Fibroblast of skin of scalp (primary cell): ENCODE measurements around the gene URB1.
"Not testable (repeated sequence)": the region's sequence is repeated elsewhere in the genome, so short reads cannot be mapped to it uniquely, and the experiment has no call there.

Source experiments
- DNase-seq: peaks from one replicate; pipeline ENCODE4 v3.0.0-alpha.2; 2013

URB1 gene

GRCh38 chr21:32317726-32318125, 75.1 kb downstream of the URB1 start:
- DNase-seq: no peak

DNA sequence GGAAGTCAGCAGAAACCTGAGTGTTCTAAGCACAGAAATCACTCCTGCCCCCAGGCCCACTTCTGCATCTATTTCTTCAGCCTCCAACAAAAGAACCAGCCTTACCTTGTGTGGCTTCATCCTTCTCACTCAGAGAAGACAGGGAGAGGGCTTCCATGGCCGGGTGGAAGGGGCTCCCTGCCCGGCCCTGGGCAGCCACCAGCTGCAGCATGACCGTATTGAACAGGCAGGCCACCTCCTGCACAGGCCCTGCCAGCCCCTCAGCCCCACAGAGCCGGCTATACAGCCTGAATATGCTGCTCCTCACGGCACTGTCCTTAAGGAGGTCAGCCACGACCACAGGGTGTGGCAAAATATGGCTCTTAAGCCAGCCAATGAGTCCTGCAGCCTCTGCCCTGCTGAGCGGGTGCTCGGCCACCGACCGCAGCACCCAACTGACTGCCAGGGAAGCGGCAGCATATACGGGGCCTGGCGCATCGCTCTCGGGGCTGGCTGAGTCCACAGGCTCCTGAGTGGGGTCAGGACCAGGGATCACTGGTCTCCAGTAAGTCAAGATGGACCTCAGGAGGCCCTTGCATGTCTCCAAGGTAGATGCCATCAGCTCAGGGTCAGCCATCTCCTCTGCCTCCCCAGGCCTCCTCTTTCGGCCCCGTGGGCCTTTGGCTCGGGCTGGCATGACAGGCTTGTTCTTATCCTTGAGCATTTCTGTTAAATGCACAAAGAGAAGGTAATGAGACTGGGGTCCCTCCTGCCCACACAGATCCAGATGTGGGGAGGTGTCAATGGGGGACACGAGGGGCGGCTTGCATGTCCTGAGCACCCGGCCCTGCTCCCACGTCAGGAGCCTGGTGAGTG, 76.2 kb downstream of the URB1 start:
- no peak for DNase-seq

GRCh38 chr21:32315511-32316281, 77.1 kb downstream of the URB1 start:
- DNase-seq: no peak

- DNase-seq: no peak
Observed at GRCh38 chr21:32314806-32315205, 78.0 kb downstream of the URB1 start.

DNA sequence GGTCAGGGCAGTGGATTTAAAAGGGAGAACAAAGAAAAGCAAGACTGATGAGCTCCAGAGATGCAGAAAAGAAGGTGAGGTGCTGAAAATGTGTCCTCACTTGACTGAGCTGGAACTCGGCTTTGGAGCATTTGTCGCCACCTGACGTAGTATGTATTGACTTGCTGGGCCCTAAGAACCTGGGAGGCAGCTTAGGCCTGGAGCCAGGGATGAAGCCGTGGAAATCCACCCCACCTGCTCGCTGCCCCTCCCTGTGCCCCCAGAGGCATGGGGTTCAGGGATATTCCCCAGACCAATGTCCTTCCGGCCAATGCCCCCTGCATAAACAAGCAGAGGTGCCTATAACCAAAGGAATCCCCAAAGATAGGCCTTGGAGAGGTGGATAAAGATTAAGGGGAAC, 79.8 kb downstream of the URB1 start:
- DNase-seq: no peak

DNA sequence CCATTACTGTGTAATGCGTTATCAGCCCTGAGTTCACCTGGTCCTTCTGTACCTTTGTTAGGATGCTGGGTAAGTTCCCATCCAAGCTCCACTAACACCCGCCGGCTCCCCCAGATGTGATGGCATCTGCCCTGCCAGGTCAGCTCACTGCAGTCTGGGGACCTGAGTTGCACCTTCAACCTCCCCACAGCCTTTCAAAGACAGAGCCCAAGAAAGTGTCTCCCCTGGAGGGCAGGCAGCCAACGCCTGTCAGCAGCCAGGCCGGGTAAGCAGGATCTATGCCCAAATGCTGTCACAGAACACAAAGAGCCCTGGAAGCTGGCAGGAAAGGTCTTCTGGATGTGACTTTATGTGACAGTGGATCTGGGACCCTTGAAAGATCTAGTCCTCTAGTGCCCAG, 80.5 kb downstream of the URB1 start:
- DNase-seq: no peak

- no peak for DNase-seq
Observed at GRCh38 chr21:32311621-32312020, 81.2 kb downstream of the URB1 start.

GRCh38 chr21:32310976-32311375, 81.8 kb downstream of the URB1 start:
- not testable (repeated sequence) for DNase-seq

DNA sequence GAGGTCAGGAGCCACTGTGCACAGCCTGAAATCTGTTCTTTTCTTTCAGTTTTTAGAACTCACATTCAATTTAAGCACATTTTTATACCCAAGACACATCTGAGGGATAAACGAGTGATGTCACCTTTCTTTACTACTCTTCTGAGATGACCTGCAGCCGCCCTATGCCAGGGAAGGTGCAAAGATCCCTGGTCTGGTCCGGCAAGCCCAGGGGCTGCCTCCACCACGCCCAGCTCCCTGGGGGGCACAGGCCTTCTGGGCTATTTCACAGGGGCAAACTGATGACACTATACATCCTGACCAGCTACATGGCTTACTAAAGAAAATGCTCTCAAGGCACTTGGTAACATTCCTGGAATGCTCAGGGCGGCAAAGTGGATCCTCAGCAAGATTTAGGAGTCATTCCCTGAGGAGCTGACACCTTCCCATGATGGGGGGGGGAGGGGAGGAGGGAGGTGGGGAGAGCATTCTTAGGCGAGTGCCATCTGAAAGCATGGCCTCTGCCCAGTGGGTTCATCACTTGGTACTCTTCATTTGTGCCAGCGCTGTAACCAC, 82.8 kb downstream of the URB1 start:
- DNase-seq: no peak

GRCh38 chr21:32308696-32309095, 84.1 kb downstream of the URB1 start:
- DNase-seq: no peak

- peak; percentile 22 for DNase-seq
Observed at GRCh38 chr21:32307706-32308105, 85.1 kb downstream of the URB1 start.

- no peak for DNase-seq
Observed at GRCh38 chr21:32306021-32306780, 86.6 kb downstream of the URB1 start.

- DNase-seq: no peak
Observed at GRCh38 chr21:32304998-32305397, 87.8 kb downstream of the URB1 start.

- DNase-seq: no peak
Observed at GRCh38 chr21:32303385-32303784, 89.4 kb downstream of the URB1 start.

GRCh38 chr21:32302560-32302959, 90.3 kb downstream of the URB1 start:
- DNase-seq: no peak

DNA sequence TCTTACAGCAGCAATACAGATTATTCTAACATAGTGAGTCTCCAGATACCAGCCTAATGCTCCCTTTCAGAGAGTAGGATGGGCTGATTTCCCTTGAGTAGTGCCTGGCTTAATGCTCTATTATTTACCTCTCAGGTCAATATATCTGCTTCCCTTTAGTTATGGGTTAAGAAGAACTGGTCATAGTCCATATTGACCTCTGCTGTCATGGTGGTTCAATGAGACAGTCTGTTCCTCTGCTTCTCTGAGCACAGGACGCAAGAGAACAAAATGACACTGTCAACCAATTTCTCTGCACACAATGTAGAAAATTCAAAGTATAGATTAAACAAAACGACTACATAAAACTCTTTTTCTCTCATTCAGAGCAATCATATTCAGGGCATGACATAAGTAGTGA, 91.2 kb downstream of the URB1 start:
- no peak for DNase-seq

- no peak for DNase-seq
Observed at GRCh38 chr21:32300117-32300681, 92.6 kb downstream of the URB1 start.

- no peak for DNase-seq
Observed at GRCh38 chr21:32299695-32300094, 93.1 kb downstream of the URB1 start.

- DNase-seq: no peak
Observed at GRCh38 chr21:32298658-32299081, 94.1 kb downstream of the URB1 start, which contains the start of gene MRAP. MRAP (plus strand) TSS chr21:32298855; CDS start chr21:32298972, 117 bp downstream.

DNA sequence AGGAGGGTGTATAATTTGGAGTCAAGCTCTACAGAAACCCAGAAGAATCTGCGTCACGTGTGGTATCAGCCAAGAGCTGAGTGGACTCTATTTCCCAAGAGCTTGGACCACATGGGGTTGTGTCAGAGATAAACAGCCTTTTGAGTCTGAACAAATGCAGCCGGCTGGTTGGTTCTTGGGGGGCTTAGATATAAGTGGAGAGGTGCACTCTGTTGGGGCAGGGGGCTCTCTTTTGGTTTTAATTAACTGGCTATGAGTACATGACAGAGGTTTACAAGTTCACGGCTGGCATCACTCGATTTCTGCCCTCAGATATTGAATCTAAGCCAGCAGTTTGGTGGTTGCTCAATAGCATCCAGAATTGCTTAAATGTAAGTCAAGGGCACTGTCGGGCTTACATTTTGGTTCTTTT, 94.7 kb downstream of the URB1 start:
- DNase-seq: no peak

DNA sequence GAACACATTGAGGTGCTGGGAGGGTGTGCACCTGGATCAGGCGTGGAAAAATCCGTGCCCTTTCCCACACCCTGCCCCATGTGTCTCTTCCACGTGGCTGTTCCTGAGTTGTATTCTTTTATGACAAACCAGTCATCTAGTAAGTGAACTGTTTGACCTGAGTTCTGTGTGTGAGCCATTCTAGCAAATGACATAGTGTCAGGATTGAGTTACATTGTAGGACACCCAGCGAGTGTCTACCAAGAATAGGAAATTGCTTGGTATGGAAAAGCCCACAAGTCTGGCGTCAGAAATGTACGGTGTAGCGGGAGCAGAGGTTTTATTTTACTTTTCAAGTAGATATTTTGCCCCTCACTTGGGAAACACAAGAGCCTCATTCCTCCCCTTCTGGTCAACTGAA, 95.4 kb downstream of the URB1 start:
- no peak for DNase-seq

DNA sequence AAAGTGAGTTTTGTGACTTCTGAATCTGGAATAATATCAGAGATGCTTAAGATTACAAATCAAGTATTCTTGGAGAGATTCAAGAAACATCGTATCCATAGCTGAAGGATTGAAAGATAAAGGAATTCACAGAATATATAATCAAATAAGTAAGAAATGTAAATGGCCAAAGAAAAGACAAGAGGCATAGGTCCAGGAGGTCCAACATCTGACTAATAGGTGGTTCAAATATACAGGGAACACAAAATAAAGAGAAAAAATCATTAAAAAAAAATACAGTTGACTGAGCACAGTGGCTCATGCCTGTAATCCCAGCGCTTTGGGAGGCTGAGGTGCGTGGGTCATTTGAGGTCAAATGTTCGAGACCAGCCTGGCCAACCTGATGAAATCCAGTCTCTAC, 107.3 kb downstream of the URB1 start:
- no peak for DNase-seq
